ENCODE measurements around the gene LRRC57.
"Not testable (repeated sequence)": the region's sequence is repeated elsewhere in the genome, so short reads cannot be mapped to it uniquely, and the experiment has no call there.

The LRRC57 gene

GRCh38 chr15:42548249-42549031, at the start of gene LRRC57, which contains the start of gene HAUS2:
Gene LRRC57 (minus strand): TSS chr15:42548793. CDS start chr15:42548434, 359 bp downstream.
Gene HAUS2 (plus strand): TSS chr15:42548838. CDS start chr15:42548873, 35 bp downstream.
- in situ Hi-C loops (cut with HindIII; ENCODE audit: low sequenced_read_pairs): no loop called here

DNA sequence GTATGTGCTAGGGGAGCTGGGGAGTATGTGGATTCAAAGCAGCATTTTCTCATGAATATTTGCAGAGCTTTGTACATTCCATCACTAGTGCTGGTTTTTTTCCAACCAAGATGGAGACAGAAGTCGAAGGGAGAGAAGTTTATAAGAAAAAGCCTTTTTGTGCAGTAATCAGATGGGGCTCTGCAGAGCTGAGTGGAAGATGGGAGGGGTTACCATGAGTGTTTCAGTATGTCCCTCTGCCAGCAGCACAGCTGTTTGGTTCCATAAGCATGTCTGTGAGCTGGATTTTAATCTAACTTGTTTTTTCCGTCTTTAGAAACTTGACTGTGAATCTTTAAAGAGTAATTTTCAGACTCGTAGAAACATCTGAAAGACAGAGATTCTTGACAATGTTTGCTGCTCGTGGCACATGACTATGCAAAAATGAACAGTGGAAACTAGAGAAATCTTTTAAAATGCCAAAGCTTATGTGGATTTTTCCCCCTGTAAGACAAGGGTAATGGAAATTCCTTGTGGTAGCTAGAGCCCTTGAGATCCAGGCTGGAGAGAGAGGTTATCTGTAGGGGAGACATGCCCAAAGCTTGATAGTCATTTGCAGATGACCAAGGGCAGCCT, 47.1 kb upstream of the LRRC57 start:
- in situ Hi-C loops (cut with HindIII; ENCODE audit: low sequenced_read_pairs): no loop called here

DNA sequence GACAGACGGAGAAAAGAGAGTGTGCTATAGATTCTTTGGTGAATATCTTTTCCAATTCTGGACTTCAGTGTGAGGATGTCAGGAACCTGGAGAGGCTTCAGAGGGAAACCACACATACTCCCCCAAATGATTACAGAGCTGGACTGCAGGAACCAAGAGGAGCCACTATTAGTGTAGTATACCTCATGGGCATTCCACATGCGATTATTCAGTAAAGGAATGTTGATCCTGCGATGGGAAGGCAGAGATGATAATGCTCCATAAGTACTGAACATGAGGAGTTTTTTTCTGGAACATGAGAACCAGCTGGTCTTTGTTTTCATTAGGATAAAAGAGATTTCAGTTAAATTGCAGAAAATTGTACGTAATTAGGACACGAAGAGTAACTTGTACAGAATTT, 45.5 kb upstream of the LRRC57 start:
- in situ Hi-C loops (cut with HindIII; ENCODE audit: low sequenced_read_pairs): no loop called here

GRCh38 chr15:42593143-42593542, 44.5 kb upstream of the LRRC57 start:
- in situ Hi-C loops (cut with HindIII; ENCODE audit: low sequenced_read_pairs): no loop called here

- in situ Hi-C loops (cut with HindIII; ENCODE audit: low sequenced_read_pairs): no loop called here
These were observed 44.1 kb upstream of the LRRC57 start for GRCh38 chr15:42592716-42593115.

- in situ Hi-C loops (cut with HindIII; ENCODE audit: low sequenced_read_pairs): no loop called here
These were observed 42.8 kb upstream of the LRRC57 start for GRCh38 chr15:42591238-42591934.

GRCh38 chr15:42590619-42591237, 42.1 kb upstream of the LRRC57 start:
- in situ Hi-C loops (cut with HindIII; ENCODE audit: low sequenced_read_pairs): no loop called here

DNA sequence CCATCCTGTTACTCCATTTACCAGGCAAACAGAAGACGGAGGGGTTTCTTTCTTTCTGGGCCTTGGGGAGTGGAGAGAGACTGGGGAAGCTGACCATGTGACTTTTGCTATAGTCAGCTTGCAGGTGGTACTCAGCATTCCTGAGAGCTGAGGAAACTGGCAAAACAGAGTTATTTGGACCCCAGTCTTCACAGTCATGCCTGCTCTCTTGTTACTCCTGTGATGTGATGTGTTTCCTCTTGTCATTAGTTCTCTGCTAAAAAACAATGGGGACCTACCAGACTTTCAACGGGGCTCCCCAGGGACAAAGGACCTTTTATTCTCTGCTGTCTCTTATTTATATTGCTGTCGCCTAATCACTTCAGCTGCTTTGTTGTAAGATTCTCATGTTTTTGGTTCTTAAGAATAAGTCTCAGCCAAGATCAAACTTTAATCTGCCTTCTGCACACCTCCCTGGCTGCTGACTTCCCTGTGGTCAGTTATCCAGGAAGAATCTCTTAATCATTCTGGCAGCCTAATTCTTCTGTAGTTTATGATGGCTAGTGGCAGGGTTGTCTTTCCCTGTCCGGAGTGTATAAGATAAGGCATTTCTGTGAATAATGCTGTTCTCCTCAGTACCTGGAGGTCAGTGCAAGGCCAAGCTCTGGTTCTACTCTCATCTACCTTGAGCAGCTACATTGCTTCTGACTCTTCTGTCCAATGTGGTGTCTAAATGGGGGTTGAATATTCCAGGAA, 35.6 kb upstream of the LRRC57 start:
- in situ Hi-C loops (cut with HindIII; ENCODE audit: low sequenced_read_pairs): no loop called here

- in situ Hi-C loops (cut with HindIII; ENCODE audit: low sequenced_read_pairs): no loop called here
These were observed 34.2 kb upstream of the LRRC57 start for GRCh38 chr15:42582569-42583375.

GRCh38 chr15:42581272-42581730, 32.7 kb upstream of the LRRC57 start:
- in situ Hi-C loops (cut with HindIII; ENCODE audit: low sequenced_read_pairs): no loop called here

DNA sequence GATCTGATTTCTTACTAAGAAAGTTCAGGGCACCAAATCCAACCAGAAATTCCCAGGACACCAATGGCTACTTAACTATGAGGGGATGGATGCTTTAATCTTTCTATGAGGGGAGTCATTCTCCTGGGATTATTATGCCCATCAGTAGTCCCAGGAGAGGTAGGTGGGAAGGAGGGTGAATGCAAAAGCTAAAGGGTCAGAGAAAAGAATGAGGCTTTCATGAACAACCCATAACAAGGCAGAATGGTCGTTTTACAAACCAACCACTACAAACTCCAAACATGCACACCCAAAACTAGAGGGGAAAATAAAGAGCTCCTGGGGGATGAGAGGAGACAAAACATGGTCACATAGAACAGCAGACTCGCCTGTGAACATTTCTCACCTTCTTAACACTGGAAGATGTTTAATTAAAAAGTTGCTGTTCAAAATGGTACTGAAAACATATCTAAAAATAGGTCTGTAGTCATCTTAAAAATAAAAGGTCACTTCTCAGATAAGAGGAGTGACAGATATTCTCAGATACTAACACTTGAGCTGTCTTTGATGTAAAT, 30.5 kb upstream of the LRRC57 start:
- in situ Hi-C loops (cut with HindIII; ENCODE audit: low sequenced_read_pairs): no loop called here

- in situ Hi-C loops (cut with HindIII; ENCODE audit: low sequenced_read_pairs): no loop called here
These were observed 29.0 kb upstream of the LRRC57 start for GRCh38 chr15:42577514-42578031.

DNA sequence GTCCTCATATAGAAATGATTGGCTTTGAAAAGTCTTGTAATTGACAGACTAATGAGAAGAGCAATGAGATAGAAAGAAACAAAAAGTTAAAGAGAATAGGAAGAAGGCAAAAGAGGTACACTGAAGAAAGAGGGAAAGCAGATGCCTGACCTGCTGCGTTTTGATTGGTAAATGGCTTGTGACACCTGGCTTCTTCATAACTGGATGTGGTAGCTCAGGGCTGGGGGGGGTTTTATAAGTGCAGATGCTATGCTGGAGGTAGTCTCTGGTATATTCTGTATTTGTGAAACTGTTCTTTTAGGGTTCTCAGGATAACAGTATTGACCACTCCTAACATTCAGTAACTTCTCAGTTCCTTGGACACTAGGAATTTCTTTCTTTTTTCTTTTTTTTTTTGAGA, 28.2 kb upstream of the LRRC57 start:
- in situ Hi-C loops (cut with HindIII; ENCODE audit: low sequenced_read_pairs): no loop called here

GRCh38 chr15:42576040-42576594, 27.5 kb upstream of the LRRC57 start:
- in situ Hi-C loops (cut with HindIII; ENCODE audit: low sequenced_read_pairs): no loop called here

DNA sequence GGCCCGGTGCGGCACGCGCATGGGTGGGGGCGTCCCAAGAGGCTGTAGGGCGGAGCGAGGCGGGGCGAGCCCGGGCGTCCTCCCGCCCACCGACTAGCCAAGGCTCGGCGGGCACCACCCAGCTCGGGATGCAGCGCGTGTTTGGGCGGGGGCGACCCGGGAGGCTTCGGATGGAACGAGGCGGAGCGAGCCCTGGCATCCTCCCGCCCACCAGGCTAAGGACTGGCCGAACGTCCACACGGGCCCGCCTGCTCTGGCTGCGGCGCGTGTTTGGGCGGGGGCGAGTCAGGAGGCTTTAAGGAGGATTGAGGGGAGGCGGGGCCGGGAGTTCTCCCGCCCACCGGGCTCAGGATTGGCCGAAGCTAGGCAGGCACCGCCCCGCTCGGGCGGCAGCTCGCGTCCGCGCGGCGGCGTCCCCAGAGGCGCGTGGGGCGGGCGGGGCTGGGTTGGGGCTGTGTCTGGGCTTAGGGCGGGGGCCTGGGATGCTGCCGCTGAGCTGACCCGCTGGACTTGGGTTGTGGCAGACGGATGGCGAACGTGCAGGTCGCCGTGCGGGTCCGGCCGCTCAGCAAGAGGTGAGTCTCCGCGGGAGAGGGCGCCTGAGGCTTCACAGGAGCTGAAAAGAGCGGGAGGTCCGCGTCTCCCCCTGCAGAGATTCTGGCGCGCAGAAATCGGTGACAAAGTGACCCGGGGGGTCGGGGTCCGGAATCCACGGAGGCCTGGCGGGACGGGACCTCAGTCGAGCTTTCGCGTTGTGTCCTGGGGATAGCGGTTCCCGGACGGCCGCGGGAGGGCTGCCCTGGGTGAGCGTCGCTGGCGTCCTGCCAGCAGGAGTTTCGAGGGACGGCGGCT, 26.8 kb upstream of the LRRC57 start, which contains the start of gene STARD9:
TSS of gene STARD9 (plus strand) at position 419 of the 852 bp plus-strand sequence. CDS start at position 529, 110 bp downstream.
- in situ Hi-C loops (cut with HindIII; ENCODE audit: low sequenced_read_pairs): no loop called here

DNA sequence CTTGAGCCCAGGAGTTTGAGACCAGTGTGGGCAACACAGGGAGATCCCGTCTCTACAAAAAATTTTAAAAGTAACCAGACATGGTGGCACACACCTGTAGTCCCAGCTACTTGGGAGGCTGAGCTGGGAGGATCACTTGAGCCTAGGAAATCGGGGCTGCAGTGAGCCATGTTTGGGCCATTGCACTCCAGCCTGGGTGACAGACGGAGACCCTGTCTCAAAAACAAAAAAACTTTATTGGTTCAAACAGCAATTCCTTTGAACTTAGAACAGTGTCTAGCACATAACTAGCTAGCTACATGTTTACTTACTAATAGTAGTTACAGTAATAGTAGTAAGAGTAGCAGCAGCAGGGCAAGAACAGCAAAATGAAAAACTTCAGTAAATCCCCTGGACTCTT, 10.1 kb upstream of the LRRC57 start:
- in situ Hi-C loops (cut with HindIII; ENCODE audit: low sequenced_read_pairs): no loop called here

GRCh38 chr15:42556550-42557207, 8.1 kb upstream of the LRRC57 start:
- in situ Hi-C loops (cut with HindIII; ENCODE audit: low sequenced_read_pairs): not testable (repeated sequence)
